ENCODE measurements around the gene KCNK3.
A peak's percentile ranks its signal among the peaks of the same experiment; 100 is the strongest.
"Not testable (repeated sequence)": the region's sequence is repeated elsewhere in the genome, so short reads cannot be mapped to it uniquely, and the experiment has no call there.

KCNK3 gene

DNA sequence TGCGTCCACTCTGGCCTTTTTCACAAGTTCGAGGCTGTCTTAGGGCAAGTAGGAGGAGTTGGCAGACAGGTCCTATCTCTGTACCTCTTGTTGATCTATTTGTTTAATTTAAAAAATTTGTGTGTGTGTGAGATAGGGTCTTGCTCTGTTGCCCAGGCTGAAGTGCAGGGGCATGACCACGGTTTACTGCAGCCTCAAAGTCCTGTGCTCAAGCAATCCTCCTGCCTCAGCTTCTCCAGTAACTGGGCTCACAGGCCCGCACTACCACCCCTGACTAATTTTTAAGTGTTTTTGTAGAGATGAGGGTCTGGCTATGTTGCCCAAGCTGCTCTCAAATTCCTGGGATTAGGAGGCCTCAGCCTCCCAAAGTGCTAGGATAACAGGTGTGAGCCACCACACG is 67.3 kb downstream of the KCNK3 start:
- no peak for DNase-seq

DNA sequence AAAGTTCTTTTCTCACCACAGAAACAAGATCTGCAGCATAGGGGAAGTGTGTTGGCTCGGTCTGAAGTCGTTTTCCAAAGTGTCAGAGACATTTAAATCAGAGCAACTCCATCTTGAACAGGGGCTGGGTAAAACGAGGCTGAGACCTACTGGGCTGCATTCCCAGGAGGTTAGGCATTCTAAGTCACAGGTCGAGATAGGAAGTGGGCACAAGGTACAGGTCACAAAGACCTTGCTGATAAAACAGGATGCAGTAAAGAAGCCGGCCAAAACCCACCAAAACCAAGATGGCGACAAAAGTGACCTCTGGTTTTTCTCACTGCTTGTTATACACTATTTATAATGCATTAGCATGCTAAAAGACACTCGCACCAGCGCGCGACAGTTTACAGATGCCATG is 68.5 kb downstream of the KCNK3 start:
- DNase-seq: not testable (repeated sequence)

DNA sequence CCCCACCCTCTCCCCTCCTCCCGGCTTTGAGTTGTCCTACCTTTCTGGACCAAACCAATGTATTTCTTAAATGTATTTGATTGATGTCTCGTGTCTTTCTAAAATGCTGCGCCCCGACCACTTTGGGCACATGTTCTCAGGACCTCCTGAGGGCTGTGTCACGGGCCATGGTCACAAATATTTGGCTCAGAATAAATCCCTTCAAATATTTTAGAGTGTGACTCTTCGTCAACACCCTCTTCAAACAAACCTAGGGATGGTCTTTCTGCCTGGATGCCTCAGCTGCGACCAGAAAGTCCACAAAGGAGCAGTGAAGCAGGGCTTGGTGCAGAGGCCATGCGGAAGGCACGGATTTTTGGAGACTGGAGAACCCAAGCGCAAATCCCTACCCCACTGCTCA is 70.5 kb downstream of the KCNK3 start:
- DNase-seq: no peak

DNA sequence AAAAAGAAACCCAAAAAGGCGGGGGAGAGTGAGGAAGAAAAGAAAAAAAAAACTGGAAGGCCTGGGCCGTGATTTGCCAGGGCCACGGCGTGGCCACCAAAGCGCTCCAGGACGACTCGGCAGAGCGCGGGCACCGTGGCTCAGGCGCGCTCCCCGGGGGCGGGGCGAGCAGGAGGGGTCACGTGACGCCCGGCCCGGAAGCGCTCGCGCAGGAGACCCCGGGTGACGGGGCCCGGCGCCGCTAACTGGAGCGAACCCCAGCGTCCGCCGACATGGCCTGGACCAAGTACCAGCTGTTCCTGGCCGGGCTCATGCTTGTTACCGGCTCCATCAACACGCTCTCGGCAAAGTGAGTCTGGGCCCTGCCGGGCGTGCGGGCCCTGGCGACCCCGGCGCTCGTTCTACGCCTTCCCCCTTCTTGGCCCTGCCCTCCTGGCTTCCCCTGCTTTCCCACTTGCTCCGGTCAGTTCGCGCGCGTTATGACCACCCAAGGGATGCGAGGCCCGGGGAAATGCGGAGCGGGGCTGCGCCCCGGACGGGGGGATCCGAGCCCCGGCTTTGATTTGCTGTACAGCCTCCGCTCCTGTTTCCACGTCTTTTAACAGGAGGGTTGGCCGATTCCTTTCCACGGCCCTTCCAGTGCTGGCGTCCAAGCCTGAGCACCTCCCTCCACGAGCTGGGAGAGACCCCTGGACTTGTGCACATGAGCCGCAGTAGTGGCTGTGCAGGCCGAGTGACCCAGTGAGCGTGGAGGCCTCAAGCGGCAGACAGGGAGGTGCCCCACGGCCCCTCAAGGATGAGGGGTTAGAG is 71.8 kb downstream of the KCNK3 start, which contains the start of gene SLC35F6:
Gene SLC35F6, plus strand, starts transcription at position 207 of the 810 bp plus-strand sequence. Its CDS starts 66 bp downstream, at position 273.
- DNase-seq: peak; percentile 90

DNA sequence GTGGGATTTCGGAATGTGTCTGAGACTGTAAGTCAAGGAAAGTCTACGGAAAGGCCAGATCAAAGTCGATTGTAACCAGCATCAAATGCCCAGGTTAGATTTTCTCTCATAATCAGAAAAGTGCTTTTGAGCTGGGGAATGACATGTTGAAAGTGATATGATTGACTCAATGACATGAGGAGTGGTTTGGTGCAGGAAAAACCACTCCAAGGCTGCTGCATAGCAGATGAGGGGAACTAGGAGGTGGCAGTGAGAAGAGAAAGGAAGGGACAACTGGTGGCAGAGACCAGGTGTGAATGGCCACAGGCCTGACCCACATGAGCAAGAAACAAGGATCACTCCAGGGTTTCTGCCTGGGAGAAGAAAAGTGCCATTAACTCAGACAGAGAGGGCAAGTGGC is 72.4 kb downstream of the KCNK3 start:
- no peak for DNase-seq

DNA sequence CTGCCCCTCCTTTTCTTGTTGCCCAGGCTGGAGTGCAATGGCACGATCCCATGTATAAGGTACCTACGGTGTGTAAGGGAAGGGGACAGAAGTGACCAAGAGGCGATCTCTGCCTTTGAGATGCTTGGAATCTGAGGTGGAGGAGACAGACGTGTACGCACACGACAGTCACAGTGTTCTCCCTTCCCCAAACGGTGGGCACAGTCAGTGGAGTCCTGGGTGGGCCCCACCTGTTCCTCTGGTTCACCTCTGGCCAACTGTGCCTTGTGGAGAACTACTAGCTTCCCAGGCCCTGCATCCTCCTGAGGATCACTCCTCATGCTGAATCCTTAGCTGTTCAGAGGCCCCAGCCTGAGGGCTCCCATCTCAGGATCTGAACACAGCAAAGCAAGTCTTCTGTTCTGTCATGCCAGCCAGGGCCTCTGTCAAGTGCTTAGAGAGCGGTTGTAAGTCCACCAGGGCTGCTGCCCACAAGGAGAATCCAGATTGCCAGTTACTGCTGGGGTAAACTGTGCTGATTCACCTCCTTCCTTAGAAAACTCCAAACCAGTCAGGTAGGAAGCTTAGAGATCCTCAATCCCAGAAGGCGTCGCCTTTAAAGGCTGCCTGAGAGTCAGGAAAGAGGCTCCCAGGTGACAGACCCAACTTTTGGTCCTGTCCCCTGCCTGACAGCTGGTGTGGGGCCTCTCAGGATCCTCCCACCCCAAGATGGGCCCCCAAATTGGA is 73.1 kb downstream of the KCNK3 start:
- no peak for DNase-seq

DNA sequence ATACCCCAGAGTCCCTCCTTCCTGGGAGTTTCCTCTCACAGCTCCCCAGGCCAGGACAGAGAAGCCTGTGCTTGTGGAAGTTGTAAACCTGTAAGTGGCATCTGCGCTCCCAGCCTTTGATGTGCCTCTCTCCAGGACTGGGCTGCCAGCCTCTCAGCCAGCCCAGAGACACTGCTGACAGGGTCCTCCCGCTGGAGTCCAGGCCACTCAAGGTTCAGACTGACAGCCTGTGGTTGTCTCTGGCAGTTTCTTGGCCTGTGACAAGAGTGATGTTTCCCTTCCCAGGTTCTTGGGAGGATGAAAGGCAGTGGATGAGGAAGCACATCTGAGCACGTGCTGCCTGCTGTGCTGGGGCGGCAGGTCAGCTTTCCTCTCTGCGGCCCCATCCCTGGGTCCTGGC is 74.6 kb downstream of the KCNK3 start:
- no peak for DNase-seq

DNA sequence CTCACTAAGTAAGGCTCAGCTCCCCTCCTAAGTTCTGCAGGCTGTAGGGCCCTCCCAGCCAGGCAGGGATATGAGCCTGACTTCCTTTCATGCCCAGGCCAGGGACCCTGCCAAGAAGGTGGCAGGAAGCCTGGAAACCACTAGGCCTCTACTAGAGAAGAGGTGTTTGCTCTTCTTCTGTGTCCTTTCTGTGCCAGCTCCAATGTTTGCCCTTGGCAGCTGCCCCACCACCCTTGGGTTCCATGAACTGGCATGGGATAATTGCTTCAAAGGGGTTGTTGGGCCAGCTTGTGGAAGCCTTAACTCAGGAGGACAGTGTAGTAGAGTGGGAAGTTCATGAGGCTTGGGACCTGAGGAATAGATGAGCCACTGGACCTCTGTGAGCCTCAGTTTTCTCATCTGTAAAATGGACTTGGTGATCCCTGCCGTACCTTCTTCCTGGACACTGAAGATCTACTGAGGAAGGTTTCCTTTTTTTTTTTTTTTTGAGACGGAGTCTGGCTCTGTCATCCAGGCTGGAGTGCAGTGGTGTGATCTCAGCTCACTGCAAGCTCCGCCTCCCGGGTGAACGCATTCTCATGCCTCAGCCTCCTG is 75.5 kb downstream of the KCNK3 start:
- no peak for DNase-seq

DNA sequence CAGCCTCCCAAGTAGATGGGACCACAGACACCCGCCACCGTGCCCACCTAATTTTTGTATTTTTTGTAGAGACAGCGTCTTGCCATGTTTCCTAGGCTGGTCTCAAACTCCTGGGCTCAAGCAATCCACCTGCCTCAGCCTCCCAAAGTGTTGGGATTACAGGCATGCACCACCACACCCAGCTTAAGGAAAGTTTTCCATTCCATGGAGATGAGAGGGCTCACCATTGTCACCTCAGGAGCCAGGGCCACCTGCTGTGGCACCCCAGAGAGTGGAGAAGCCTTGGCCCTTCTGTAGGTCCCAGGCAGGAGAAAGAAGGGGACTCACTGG is 76.2 kb downstream of the KCNK3 start:
- no peak for DNase-seq

DNA sequence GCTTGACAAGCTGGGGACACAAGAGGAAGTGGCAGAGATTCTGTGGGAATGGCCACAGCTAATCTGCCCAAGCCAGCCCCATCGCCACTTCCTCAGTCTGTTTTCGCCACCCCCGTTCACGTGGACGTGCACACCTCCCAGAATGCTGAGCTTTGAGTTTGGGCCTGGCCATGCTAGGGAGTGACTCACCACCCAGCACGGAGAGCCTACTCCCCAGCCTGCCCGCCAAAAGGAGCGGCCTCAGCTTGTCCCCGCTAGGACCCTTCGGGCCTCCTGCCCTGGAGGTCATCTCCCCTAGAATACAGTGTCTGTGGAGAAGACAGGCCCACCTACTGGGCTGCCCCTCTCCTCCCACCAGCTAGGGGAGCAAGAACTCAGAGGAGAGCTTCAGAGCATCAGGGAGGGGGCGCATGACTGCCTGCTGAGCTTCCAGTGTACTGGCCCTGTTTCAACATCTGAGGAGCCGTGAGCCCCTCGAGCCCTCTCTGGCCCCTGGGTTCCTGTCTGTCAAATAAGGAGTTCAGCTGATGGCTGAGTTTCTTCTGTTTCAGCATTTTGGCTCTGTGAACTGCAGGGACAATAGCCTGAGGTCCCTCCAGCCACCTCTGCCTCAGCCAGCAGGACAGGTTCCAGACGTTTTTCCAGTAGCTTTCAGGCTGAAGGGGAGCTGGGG is 76.7 kb downstream of the KCNK3 start:
- peak; percentile 53 for DNase-seq

DNA sequence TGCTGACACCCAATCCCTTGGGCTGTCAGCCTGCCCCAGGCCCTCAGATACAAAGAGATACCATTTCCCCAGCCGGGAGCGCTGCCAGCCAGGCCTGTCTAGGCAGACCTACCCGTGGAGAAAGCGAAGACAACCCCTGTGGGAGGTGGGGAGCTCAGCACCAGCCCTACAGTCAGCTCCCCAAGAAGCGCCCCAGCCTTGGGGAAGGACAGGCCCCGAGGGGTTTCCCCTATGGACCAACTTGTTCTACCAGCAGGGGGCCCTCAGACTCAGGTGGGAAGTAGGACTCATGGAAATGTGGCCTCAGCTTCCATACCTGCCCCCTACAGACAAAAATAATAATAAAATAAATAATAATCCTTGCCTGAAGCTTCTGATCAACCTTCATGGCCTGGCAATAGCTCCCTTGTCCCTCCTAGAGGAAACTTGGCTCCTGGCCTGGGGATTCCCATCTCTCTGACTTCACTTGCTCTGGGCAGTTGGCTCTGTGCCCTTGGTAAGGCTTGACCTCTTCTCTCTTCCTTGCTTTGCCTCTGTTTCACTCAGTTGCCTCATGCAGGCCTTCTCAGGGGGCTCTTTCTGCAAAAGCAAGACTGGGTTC is 78.6 kb downstream of the KCNK3 start:
- no peak for DNase-seq

DNA sequence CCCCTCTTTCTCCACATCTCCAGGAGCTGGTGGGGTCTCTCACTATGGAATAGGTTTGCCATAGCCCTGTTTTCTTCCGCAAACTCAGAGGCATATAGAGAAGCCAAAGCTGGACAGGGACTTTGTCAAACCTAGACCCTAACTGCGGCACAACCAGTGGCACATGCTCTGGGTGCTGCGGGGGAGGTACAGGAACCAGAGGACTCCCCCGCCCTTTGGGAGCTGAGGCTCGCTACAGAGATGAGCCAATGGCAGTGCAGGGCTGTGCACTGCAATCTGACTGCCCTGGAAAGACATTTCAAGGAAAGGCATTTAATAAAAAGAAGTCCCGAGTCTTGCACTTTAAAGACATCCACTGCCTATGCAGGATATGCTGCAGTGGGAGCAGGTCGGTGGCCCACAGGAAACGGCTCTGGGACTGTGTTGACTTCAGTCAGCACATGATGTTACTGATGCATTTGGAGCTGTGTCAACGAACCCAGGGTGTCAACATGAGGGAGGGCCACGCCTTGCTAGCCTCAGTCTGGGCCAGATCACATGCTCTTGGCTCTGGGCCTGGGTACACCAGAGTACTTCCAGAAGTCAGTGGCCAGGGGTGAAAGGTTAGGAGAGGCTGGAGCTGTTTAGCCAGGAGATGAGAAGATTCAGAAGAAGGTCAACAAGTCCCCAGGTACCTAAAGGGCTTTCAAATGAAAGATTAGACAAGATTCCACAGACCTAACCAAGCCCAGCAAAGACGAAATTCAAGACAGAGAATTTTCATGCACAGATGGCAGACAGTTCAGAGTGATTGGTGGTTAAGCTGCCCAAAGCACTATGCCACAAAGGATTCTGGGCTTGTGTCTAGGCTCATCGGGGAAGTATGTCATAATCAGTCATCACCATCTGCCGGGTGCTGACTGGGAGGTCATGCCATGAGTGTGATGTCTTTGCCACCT is 79.8 kb downstream of the KCNK3 start:
- DNase-seq: peak; percentile 50

DNA sequence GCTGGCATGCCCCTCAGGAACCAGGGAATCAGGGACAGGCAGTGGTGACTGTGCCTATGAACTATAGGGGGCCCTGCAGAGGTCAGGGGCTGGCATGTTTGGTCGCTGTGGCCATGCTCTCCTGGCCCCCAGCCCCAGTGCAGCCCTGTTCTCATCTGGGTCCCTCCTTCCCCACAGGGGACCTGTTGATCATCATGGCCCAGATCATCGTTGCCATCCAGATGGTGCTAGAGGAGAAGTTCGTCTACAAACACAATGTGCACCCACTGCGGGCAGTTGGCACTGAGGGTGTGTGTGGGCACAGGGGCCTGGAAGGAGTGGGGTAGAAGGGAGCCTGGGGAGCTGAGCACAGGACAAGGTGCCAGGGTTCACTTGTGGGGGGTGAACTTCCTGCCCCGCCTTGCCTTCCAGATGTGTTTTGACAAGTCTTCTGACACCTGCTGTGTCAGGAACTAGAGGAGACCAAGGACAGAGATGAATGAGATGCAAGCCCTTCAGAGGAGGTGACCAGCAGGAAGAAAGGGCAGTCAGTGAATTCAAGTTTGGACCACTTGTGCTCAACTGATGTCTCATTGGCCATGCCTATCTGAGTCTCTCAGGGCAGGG is 83.8 kb downstream of the KCNK3 start:
- no peak for DNase-seq

DNA sequence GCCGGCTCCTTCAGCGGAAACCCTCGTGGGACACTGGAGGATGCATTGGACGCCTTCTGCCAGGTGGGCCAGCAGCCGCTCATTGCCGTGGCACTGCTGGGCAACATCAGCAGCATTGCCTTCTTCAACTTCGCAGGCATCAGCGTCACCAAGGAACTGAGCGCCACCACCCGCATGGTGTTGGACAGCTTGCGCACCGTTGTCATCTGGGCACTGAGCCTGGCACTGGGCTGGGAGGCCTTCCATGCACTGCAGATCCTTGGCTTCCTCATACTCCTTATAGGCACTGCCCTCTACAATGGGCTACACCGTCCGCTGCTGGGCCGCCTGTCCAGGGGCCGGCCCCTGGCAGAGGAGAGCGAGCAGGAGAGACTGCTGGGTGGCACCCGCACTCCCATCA is 85.6 kb downstream of the KCNK3 start:
- no peak for DNase-seq

DNA sequence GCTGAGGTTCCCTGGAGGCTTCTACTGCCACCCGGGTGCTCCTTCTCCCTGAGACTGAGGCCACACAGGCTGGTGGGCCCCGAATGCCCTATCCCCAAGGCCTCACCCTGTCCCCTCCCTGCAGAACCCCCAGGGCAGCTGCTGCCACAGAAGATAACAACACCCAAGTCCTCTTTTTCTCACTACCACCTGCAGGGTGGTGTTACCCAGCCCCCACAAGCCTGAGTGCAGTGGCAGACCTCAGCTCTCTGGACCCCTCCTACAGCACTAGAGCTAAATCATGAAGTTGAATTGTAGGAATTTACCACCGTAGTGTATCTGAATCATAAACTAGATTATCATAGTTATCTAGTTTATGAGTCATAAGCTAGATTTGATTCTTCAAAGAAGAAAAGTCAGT is 86.0 kb downstream of the KCNK3 start:
- DNase-seq: no peak

DNA sequence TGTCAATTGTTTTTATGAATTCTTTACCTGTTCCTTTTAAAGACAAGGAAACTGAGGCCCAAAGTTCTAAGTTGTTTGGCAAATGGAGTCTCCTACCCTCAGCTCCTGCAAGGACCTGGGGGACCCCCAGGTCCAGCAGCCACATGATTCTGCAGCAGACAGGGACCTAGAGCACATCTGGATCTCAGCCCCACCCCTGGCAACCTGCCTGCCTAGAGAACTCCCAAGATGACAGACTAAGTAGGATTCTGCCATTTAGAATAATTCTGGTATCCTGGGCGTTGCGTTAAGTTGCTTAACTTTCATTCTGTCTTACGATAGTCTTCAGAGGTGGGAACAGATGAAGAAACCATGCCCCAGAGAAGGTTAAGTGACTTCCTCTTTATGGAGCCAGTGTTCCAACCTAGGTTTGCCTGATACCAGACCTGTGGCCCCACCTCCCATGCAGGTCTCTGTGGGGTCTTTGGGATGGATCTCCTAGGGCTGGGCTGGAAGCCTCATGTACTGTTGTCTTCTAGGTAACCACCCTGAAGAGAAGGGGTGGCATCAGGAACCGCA is 87.8 kb downstream of the KCNK3 start:
- no peak for DNase-seq

All from right forelimb (tissue), 1 donor.